Measurements from ENCODE around the gene ZBED1. TPM values are rescaled to one million over a fixed set of nuclear protein-coding genes. Genes with fewer than 3 reads are reported as not detected.
A peak's percentile ranks its signal among the peaks of the same experiment; 100 is the strongest.
"Not testable (repeated sequence)": the region's sequence is repeated elsewhere in the genome, so short reads cannot be mapped to it uniquely, and the experiment has no call there.

ZBED1 gene
- total RNA-seq, 2 experiments from 2014 or later: 36.5 to 36.9 TPM

GRCh38 chrX:2511326-2511725 is 10.6 kb upstream of the ZBED1 start:
- H3K4me1 Mint-ChIP-seq: peaks cover 4% of the 10 kb centered on the region
- no peaks in the 10 kb centered on the region for H3K36me3 Mint-ChIP-seq (ENCODE audit: low read depth)
- no peaks in the 10 kb centered on the region for H3K27me3 Mint-ChIP-seq
- ChIA-PET CTCF (no interaction called here), POLR2A (no interaction called here)
- no peaks in the 10 kb centered on the region for H3K9me3 Mint-ChIP-seq
- no peak for DNase-seq
- no peak overlapping the region for H3K27ac Mint-ChIP-seq
- H3K4me3 Mint-ChIP-seq: no peak overlapping the region

- Mint-ChIP-seq H3K4me3 (no peak overlapping the region), H3K36me3 (ENCODE audit: low read depth) (no peaks in the 10 kb centered on the region), H3K27ac (peak overlapping the region; percentile 50), H3K27me3 (no peaks in the 10 kb centered on the region), H3K4me1 (peaks cover 4% of the 10 kb centered on the region), H3K9me3 (no peaks in the 10 kb centered on the region)
- no peak for DNase-seq
- POLR2A ChIA-PET: no interaction called here
- CTCF ChIA-PET: no interaction called here
Observed at GRCh38 chrX:2508648-2509335, 8.0 kb upstream of the ZBED1 start.

- Mint-ChIP-seq H3K4me3 (no peak overlapping the region), H3K9me3 (no peaks in the 10 kb centered on the region), H3K27me3 (no peaks in the 10 kb centered on the region), H3K4me1 (peaks cover 4% of the 10 kb centered on the region), H3K27ac (no peak overlapping the region), H3K36me3 (ENCODE audit: low read depth) (no peaks in the 10 kb centered on the region)
- no peak for DNase-seq
- CTCF ChIA-PET: no interaction called here
- POLR2A ChIA-PET: no interaction called here
Observed at GRCh38 chrX:2507904-2508627, 7.3 kb upstream of the ZBED1 start.

- ChIA-PET CTCF (no interaction called here), POLR2A (no interaction called here)
- no peaks in the 10 kb centered on the region for H3K36me3 Mint-ChIP-seq (ENCODE audit: low read depth)
- no peaks in the 10 kb centered on the region for H3K27me3 Mint-ChIP-seq
- H3K4me3 Mint-ChIP-seq: no peak overlapping the region
- no peaks in the 10 kb centered on the region for H3K9me3 Mint-ChIP-seq
- no peak overlapping the region for H3K27ac Mint-ChIP-seq
- no peak for DNase-seq
- H3K4me1 Mint-ChIP-seq: peaks cover 4% of the 10 kb centered on the region
Observed at GRCh38 chrX:2507196-2507595, 6.4 kb upstream of the ZBED1 start.

- H3K36me3 Mint-ChIP-seq (ENCODE audit: low read depth); H3K4me1 Mint-ChIP-seq; H3K4me3 Mint-ChIP-seq; POLR2A ChIA-PET; CTCF ChIA-PET; H3K27me3 Mint-ChIP-seq; H3K27ac Mint-ChIP-seq; H3K9me3 Mint-ChIP-seq; DNase-seq: not testable (repeated sequence)
Observed at GRCh38 chrX:2505341-2505740, 4.6 kb upstream of the ZBED1 start.

GRCh38 chrX:2504706-2505332 is 4.0 kb upstream of the ZBED1 start:
- DNase-seq: no peak
- H3K36me3 Mint-ChIP-seq (ENCODE audit: low read depth): no peaks in the 10 kb centered on the region
- no peaks in the 10 kb centered on the region for H3K27me3 Mint-ChIP-seq
- H3K27ac Mint-ChIP-seq: no peak overlapping the region
- H3K4me3 Mint-ChIP-seq: no peak overlapping the region
- ChIA-PET POLR2A (no interaction called here), CTCF (no interaction called here)
- H3K4me1 Mint-ChIP-seq: peaks cover 7% of the 10 kb centered on the region
- no peaks in the 10 kb centered on the region for H3K9me3 Mint-ChIP-seq

GRCh38 chrX:2503591-2504500 is 3.1 kb upstream of the ZBED1 start:
- H3K27me3 Mint-ChIP-seq: no peaks in the 10 kb centered on the region
- peaks cover 16% of the 10 kb centered on the region for H3K4me1 Mint-ChIP-seq
- H3K4me3 Mint-ChIP-seq: no peak overlapping the region
- ChIA-PET POLR2A (no interaction called here), CTCF (no interaction called here)
- H3K9me3 Mint-ChIP-seq: no peaks in the 10 kb centered on the region
- no peak overlapping the region for H3K27ac Mint-ChIP-seq
- DNase-seq: no peak
- H3K36me3 Mint-ChIP-seq (ENCODE audit: low read depth): no peaks in the 10 kb centered on the region

- Mint-ChIP-seq H3K4me1 (peaks cover 22% of the 10 kb centered on the region), H3K4me3 (no peak overlapping the region)
Observed at GRCh38 chrX:2502668-2503519, 2.1 kb upstream of the ZBED1 start.

GRCh38 chrX:2502120-2502667 is 1.4 kb upstream of the ZBED1 start:
- CTCF ChIA-PET: no interaction called here
- Mint-ChIP-seq H3K4me1 (peaks cover 29% of the 10 kb centered on the region), H3K9me3 (no peaks in the 10 kb centered on the region), H3K27ac (peak overlapping the region; percentile 84), H3K4me3 (peak overlapping the region; percentile 69), H3K36me3 (ENCODE audit: low read depth) (peaks cover 9% of the 10 kb centered on the region), H3K27me3 (no peaks in the 10 kb centered on the region)
- no peak for DNase-seq
- POLR2A ChIA-PET: no interaction called here

More at GRCh38 chrX:2502668-2503519, 2.1 kb upstream of the ZBED1 start:
- CTCF ChIA-PET: no interaction called here
- POLR2A ChIA-PET: no interaction called here
- H3K27ac Mint-ChIP-seq: peak overlapping the region; percentile 78
- H3K36me3 Mint-ChIP-seq (ENCODE audit: low read depth): peaks cover 3% of the 10 kb centered on the region
- no peak for DNase-seq
- no peaks in the 10 kb centered on the region for H3K9me3 Mint-ChIP-seq
- H3K27me3 Mint-ChIP-seq: no peaks in the 10 kb centered on the region

- Mint-ChIP-seq H3K27ac (peak overlapping the region; percentile 84), H3K4me3 (peak overlapping the region; percentile 69), H3K9me3 (no peaks in the 10 kb centered on the region), H3K4me1 (peaks cover 29% of the 10 kb centered on the region), H3K36me3 (ENCODE audit: low read depth) (peaks cover 9% of the 10 kb centered on the region), H3K27me3 (no peaks in the 10 kb centered on the region)
- no peak for DNase-seq
- CTCF ChIA-PET: no interaction called here
- POLR2A ChIA-PET: no interaction called here
Observed at GRCh38 chrX:2501559-2502102, 855 bp upstream of the ZBED1 start.

GRCh38 chrX:2500091-2500802 is 529 bp downstream of the ZBED1 start:
- Mint-ChIP-seq H3K4me1 (peaks cover 34% of the 10 kb centered on the region), H3K36me3 (ENCODE audit: low read depth) (peaks cover 11% of the 10 kb centered on the region), H3K4me3 (peak overlapping the region; percentile 76), H3K27ac (peak overlapping the region; percentile 92), H3K9me3 (no peaks in the 10 kb centered on the region), H3K27me3 (no peaks in the 10 kb centered on the region)
- ChIA-PET POLR2A (no interaction called here), CTCF (no interaction called here)
- no peak for DNase-seq

All from activated CD4-positive, alpha-beta T cell treated with anti-CD3 and anti-CD28 coated beads, Interleukin-2, amount 10 ng/mL, durations not matched to agents 7 days and 5 days (primary cell).